GM12872 (cell line): Measurements from ENCODE around the gene MAX.

Experiments
- CTCF ChIP-seq: IDR thresholded peaks from 3 replicates; pipeline ENCODE4 v1.5.1; 2011; ENCODE audit warnings: low read depth, mild to moderate bottlenecking, low read length, moderate library complexity; ENCODE audit not compliant: insufficient read depth

The MAX gene

GRCh38 chr14:65038966-65039365, 63.4 kb downstream of the MAX start:
- no peak for TF ChIP-seq CTCF

GRCh38 chr14:65035049-65035448, 67.3 kb downstream of the MAX start:
- TF ChIP-seq CTCF: no peak

- no peak for TF ChIP-seq CTCF
These were observed 68.3 kb downstream of the MAX start for GRCh38 chr14:65034021-65034420.

- no peak for TF ChIP-seq CTCF
These were observed 69.1 kb downstream of the MAX start for GRCh38 chr14:65033181-65033580.

GRCh38 chr14:65032319-65032718, 70.0 kb downstream of the MAX start:
- no peak for TF ChIP-seq CTCF

GRCh38 chr14:65028937-65029336, 73.4 kb downstream of the MAX start:
- TF ChIP-seq CTCF: no peak

GRCh38 chr14:65027127-65027799, 75.1 kb downstream of the MAX start:
- TF ChIP-seq CTCF: no peak
